Measurements from ENCODE around the gene LZTS3. TPM values are rescaled to one million over a fixed set of nuclear protein-coding genes. Genes with fewer than 3 reads are reported as not detected.
A peak's percentile ranks its signal among the peaks of the same experiment; 100 is the strongest.

Gene LZTS3
- total and polyA plus RNA-seq, 2 of the 13 experiments (the other 11 are each of a cell fraction or from before 2014, with no cell fraction given): 10.1 to 31.3 TPM

- no peak for TF ChIP-seq ZNF772 (CRISPR knock-in tag; IDR thresholded peaks at IDR 0.05)
- no peak for TF ChIP-seq ZNF672 (CRISPR knock-in tag; IDR thresholded peaks at IDR 0.05)
- TF ChIP-seq MEIS2 (CRISPR knock-in tag; IDR thresholded peaks at IDR 0.05): 0 out of 2 replicates have a peak, but pooled peaks have one; percentile 17
- TF ChIP-seq ZNF232 (CRISPR knock-in tag; IDR thresholded peaks at IDR 0.05; ENCODE audit: borderline replicate concordance): no peak
- TF ChIP-seq ZBTB43 (CRISPR knock-in tag; conservative IDR thresholded peaks at IDR 0.05): no peak
- TF ChIP-seq ARID5B (CRISPR knock-in tag; IDR thresholded peaks at IDR 0.05): no peak
- no peak for TF ChIP-seq KLF15 (CRISPR knock-in tag; IDR thresholded peaks at IDR 0.05; ENCODE audit: borderline replicate concordance)
- no peak for TF ChIP-seq THAP11 (CRISPR knock-in tag; IDR thresholded peaks at IDR 0.05)
- TF ChIP-seq SAP130 (CRISPR knock-in tag; IDR thresholded peaks at IDR 0.05; ENCODE audit: low read depth): 0 out of 2 replicates have a peak, but pooled peaks have one; percentile 28
- TF ChIP-seq KLF16 (CRISPR knock-in tag; IDR thresholded peaks at IDR 0.05): no peak
Observed at GRCh38 chr20:3171391-3172125, 1.8 kb downstream of the LZTS3 start (continued).
